ENCODE measurements around the gene INPP5D. TPM values are rescaled to one million over a fixed set of nuclear protein-coding genes. Genes with fewer than 3 reads are reported as not detected.

The INPP5D gene
- total RNA-seq, 1 donor from 2014 or later: 4.9 TPM

GRCh38 chr2:233163486-233164103 lies 103.5 kb downstream of the INPP5D start:
- TF ChIP-seq CTCF (IDR thresholded peaks at IDR 0.05; ENCODE audit: borderline replicate concordance): no peak
- no peaks in the 10 kb centered on the region for H3K27me3 ChIP-seq (ENCODE audit: low read depth)
- DNase-seq: no peak
- H3K9me3 ChIP-seq (replicated peaks): no peaks in the 10 kb centered on the region
- H3K36me3 ChIP-seq: no peaks in the 10 kb centered on the region
- H3K4me1 ChIP-seq: no peaks in the 10 kb centered on the region
- no peak overlapping the region for H3K27ac ChIP-seq (replicated peaks)
- intact Hi-C loops (cut with micrococcal nuclease): no loop called here
- H3K4me3 ChIP-seq: no peak overlapping the region

GRCh38 chr2:233164128-233164635 lies 104.0 kb downstream of the INPP5D start:
- no peak for TF ChIP-seq CTCF (IDR thresholded peaks at IDR 0.05; ENCODE audit: borderline replicate concordance)
- no peak overlapping the region for H3K27ac ChIP-seq (replicated peaks)
- no peaks in the 10 kb centered on the region for H3K4me1 ChIP-seq
- DNase-seq: no peak
- no peaks in the 10 kb centered on the region for H3K36me3 ChIP-seq
- no peaks in the 10 kb centered on the region for H3K27me3 ChIP-seq (ENCODE audit: low read depth)
- no peak overlapping the region for H3K4me3 ChIP-seq
- intact Hi-C loops (cut with micrococcal nuclease): no loop called here
- no peaks in the 10 kb centered on the region for H3K9me3 ChIP-seq (replicated peaks)

- no peak for DNase-seq
- TF ChIP-seq CTCF (IDR thresholded peaks at IDR 0.05; ENCODE audit: borderline replicate concordance): no peak
- H3K36me3 ChIP-seq: no peaks in the 10 kb centered on the region
- H3K27me3 ChIP-seq (ENCODE audit: low read depth): no peaks in the 10 kb centered on the region
- H3K27ac ChIP-seq (replicated peaks): no peak overlapping the region
- no peaks in the 10 kb centered on the region for H3K9me3 ChIP-seq (replicated peaks)
- intact Hi-C loops (cut with micrococcal nuclease): no loop called here
- H3K4me1 ChIP-seq: no peaks in the 10 kb centered on the region
- no peak overlapping the region for H3K4me3 ChIP-seq
These were observed 104.8 kb downstream of the INPP5D start for GRCh38 chr2:233164967-233165366.

GRCh38 chr2:233165543-233165894 lies 105.4 kb downstream of the INPP5D start:
- intact Hi-C loops (cut with micrococcal nuclease): no loop called here
- no peaks in the 10 kb centered on the region for H3K4me1 ChIP-seq
- H3K9me3 ChIP-seq (replicated peaks): no peaks in the 10 kb centered on the region
- no peak overlapping the region for H3K27ac ChIP-seq (replicated peaks)
- TF ChIP-seq CTCF (IDR thresholded peaks at IDR 0.05; ENCODE audit: borderline replicate concordance): no peak
- no peak overlapping the region for H3K4me3 ChIP-seq
- H3K36me3 ChIP-seq: no peaks in the 10 kb centered on the region
- no peaks in the 10 kb centered on the region for H3K27me3 ChIP-seq (ENCODE audit: low read depth)
- no peak for DNase-seq

GRCh38 chr2:233165895-233166661 lies 105.9 kb downstream of the INPP5D start:
- Histone ChIP-seq H3K27me3 (ENCODE audit: low read depth) (no peaks in the 10 kb centered on the region), H3K36me3 (no peaks in the 10 kb centered on the region), H3K27ac (replicated peaks) (peak overlapping the region; percentile 30), H3K9me3 (replicated peaks) (no peaks in the 10 kb centered on the region), H3K4me3 (no peak overlapping the region), H3K4me1 (no peaks in the 10 kb centered on the region)
- TF ChIP-seq CTCF (IDR thresholded peaks at IDR 0.05; ENCODE audit: borderline replicate concordance): no peak
- DNase-seq: peak; percentile 70
- intact Hi-C loops (cut with micrococcal nuclease): no loop called here
